GM23338 (cell line): Measurements from ENCODE around the gene PITRM1. TPM values are rescaled to one million over a fixed set of nuclear protein-coding genes. Genes with fewer than 3 reads are reported as not detected.
"Not testable (repeated sequence)": the region's sequence is repeated elsewhere in the genome, so short reads cannot be mapped to it uniquely, and the experiment has no call there.

Source experiments
- ATAC-seq: fragments of 200-7000 bp; cut with Tn5 transposase; 3 replicates; pipeline ENCODE4 v1.9.1; 2020
- DNase-seq: peaks from one replicate; pipeline ENCODE4 v3.0.0-alpha.2; 2015; ENCODE audit warnings: low spot score
- H2AFZ ChIP-seq: fragments of 200-600 bp; sonication (generic); 2 replicates; pipeline ENCODE4 v1.8.0; 2016; ENCODE audit warnings: antibody characterized with exemption, mild to moderate bottlenecking, moderate library complexity
- H3F3A ChIP-seq: fragments of 200-600 bp; sonication (generic); replicated peaks from 2 replicates; pipeline ENCODE4 v1.8.0; 2017; ENCODE audit warnings: antibody characterized with exemption, mixed run types, low read depth
- H3K27ac ChIP-seq: fragments of 200-600 bp; sonication (generic); 2 replicates; pipeline ENCODE4 v1.6.1; 2016; ENCODE audit warnings: low read depth
- H3K27me3 ChIP-seq: fragments of 200-600 bp; sonication (generic); 2 replicates; pipeline ENCODE4 v1.8.0; 2016; ENCODE audit warnings: mild to moderate bottlenecking, mixed run types, moderate library complexity; ENCODE audit not compliant: insufficient read depth
- H3K36me3 ChIP-seq: fragments of 200-600 bp; sonication (generic); 2 replicates; pipeline ENCODE4 v1.8.0; 2016; ENCODE audit warnings: mild to moderate bottlenecking; ENCODE audit not compliant: insufficient read depth
- H3K4me1 ChIP-seq: fragments of 200-600 bp; sonication (generic); 2 replicates; pipeline ENCODE4 v1.8.0; 2016; ENCODE audit warnings: mild to moderate bottlenecking, moderate library complexity; ENCODE audit not compliant: insufficient read depth
- H3K4me2 ChIP-seq: fragments of 200-600 bp; sonication (generic); 2 replicates; pipeline ENCODE4 v1.7.1; 2017; ENCODE audit warnings: mixed run types
- H3K4me3 ChIP-seq: fragments of 200-600 bp; sonication (generic); 2 replicates; pipeline ENCODE4 v1.6.1; 2016; ENCODE audit warnings: mixed run types
- H3K79me2 ChIP-seq: fragments of 200-600 bp; sonication (generic); replicated peaks from 2 replicates; pipeline ENCODE4 v1.8.0; 2017; ENCODE audit warnings: mild to moderate bottlenecking; ENCODE audit not compliant: insufficient read depth
- H3K9me2 ChIP-seq: fragments of 200-600 bp; sonication (generic); 2 replicates; pipeline ENCODE4 v1.8.0; 2017; ENCODE audit not compliant: insufficient read depth
- H4K20me1 ChIP-seq: fragments of 200-600 bp; sonication (generic); replicated peaks from 2 replicates; pipeline ENCODE4 v1.8.0; 2017; ENCODE audit warnings: mild to moderate bottlenecking; ENCODE audit not compliant: insufficient read depth
- H3K27ac Mint-ChIP-seq: 2 replicates; pipeline ENCODE4 v1.8.0; 2020; ENCODE audit warnings: inconsistent platforms, mild to moderate bottlenecking, moderate library complexity, mixed read lengths
- H3K27me3 Mint-ChIP-seq: 3 replicates; pipeline ENCODE4 v1.8.0; 2022; ENCODE audit warnings: low read depth, mild to moderate bottlenecking, moderate library complexity, mixed read lengths, inconsistent platforms; ENCODE audit not compliant: insufficient read depth, poor library complexity
- H3K36me3 Mint-ChIP-seq: 3 replicates; pipeline ENCODE4 v1.8.0; 2021; ENCODE audit warnings: low read depth, mild to moderate bottlenecking, inconsistent platforms, moderate library complexity, mixed read lengths
- H3K4me1 Mint-ChIP-seq: 3 replicates; pipeline ENCODE4 v1.8.0; 2020; ENCODE audit warnings: mild to moderate bottlenecking, inconsistent platforms, mixed read lengths
- H3K4me3 Mint-ChIP-seq: 3 replicates; pipeline ENCODE4 v1.8.0; 2021; ENCODE audit warnings: moderate library complexity, mild to moderate bottlenecking, inconsistent platforms, mixed read lengths
- H3K9me3 Mint-ChIP-seq: 3 replicates; pipeline ENCODE4 v1.8.0; 2020; ENCODE audit warnings: moderate library complexity, mild to moderate bottlenecking, inconsistent platforms, mixed read lengths
- CREB1 ChIP-seq: fragments of 250-450 bp; sonication (Bioruptor Pico); IDR thresholded peaks from 2 replicates; pipeline ENCODE4 v1.5.0; 2020; ENCODE audit warnings: low read depth, mild to moderate bottlenecking, moderate library complexity
- ETS1 ChIP-seq: IDR thresholded peaks from 2 replicates; pipeline ENCODE4 v1.6.1; 2016; ENCODE audit warnings: antibody characterized with exemption
- EZH2 ChIP-seq: fragments of 200-600 bp; sonication (generic); IDR thresholded peaks from one replicate; pipeline ENCODE4 v1.8.0; 2017; ENCODE audit warnings: antibody characterized with exemption, mild to moderate bottlenecking, low read depth; ENCODE audit not compliant: unreplicated experiment
- EZH2phosphoT487 ChIP-seq: fragments of 200-600 bp; sonication (generic); IDR thresholded peaks from one replicate; pipeline ENCODE4 v1.8.1; 2018; ENCODE audit warnings: antibody characterized with exemption; ENCODE audit not compliant: unreplicated experiment
- JUNB ChIP-seq: IDR thresholded peaks from one replicate; pipeline ENCODE4 v1.6.1; 2016; ENCODE audit warnings: antibody characterized with exemption; ENCODE audit not compliant: unreplicated experiment
- NANOG ChIP-seq: IDR thresholded peaks from 2 replicates; pipeline ENCODE4 v1.6.1; 2016; ENCODE audit warnings: antibody characterized with exemption, borderline replicate concordance
- POLR2AphosphoS5 ChIP-seq: IDR thresholded peaks from 2 replicates; pipeline ENCODE4 v1.6.1; 2016; ENCODE audit warnings: antibody characterized with exemption, low read depth
- REST ChIP-seq: IDR thresholded peaks from one replicate; pipeline ENCODE4 v1.6.1; 2018; ENCODE audit warnings: antibody characterized with exemption; ENCODE audit not compliant: unreplicated experiment
- STAT1 ChIP-seq: IDR thresholded peaks from one replicate; pipeline ENCODE4 v1.6.1; 2016; ENCODE audit warnings: antibody characterized with exemption; ENCODE audit not compliant: unreplicated experiment
- ZNF114 ChIP-seq: fragments of 250-450 bp; sonication (Bioruptor Pico); IDR thresholded peaks from 2 replicates; pipeline ENCODE4 v1.5.0; 2020; ENCODE audit warnings: mild to moderate bottlenecking, moderate library complexity
- ZNF331 ChIP-seq: fragments of 250-450 bp; sonication (Bioruptor Pico); IDR thresholded peaks from 2 replicates; pipeline ENCODE4 v1.5.0; 2020; ENCODE audit warnings: low read depth, mild to moderate bottlenecking, moderate library complexity
- ZNF462 ChIP-seq: fragments of 250-450 bp; sonication (Bioruptor Pico); IDR thresholded peaks from 2 replicates; pipeline ENCODE4 v1.5.0; 2020; ENCODE audit warnings: mild to moderate bottlenecking, moderate library complexity
- polyA plus RNA-seq: library from polyadenylated mRNA; unstranded; fragments of >200 nt; fragmentation: Nextera tagmentation; extraction: Ambion mirVana; gene quantifications from 2 replicates; pipeline ENCODE4 v1.2.1, GENCODE V29; 2016
- total RNA-seq: library from RNA; depleted of rRNA; stranded (reverse); fragments of >200 nt; shearing (Covaris generic); gene quantifications from 2 replicates; pipeline ENCODE4 v1.2.3, GENCODE V29; 2014

PITRM1 gene
- total and polyA plus RNA-seq, 2 experiments from 2014 or later, result 29.0 to 33.0 TPM

- not testable (repeated sequence) for H3K27me3 ChIP-seq, H3K79me2 ChIP-seq, ATAC-seq, H2AFZ ChIP-seq, H3F3A ChIP-seq, DNase-seq, H3K4me2 ChIP-seq, H3K4me3 ChIP-seq, H3K27ac Mint-ChIP-seq, H3K36me3 Mint-ChIP-seq, H3K4me1 ChIP-seq, H3K4me3 Mint-ChIP-seq, H3K9me3 Mint-ChIP-seq, H3K36me3 ChIP-seq, H4K20me1 ChIP-seq, H3K9me2 ChIP-seq, H3K27me3 Mint-ChIP-seq, H3K27ac ChIP-seq
- peaks cover 13% of the 10 kb centered on the region; the same call in 2 of the 3 replicates for H3K4me1 Mint-ChIP-seq
These were observed 14.6 kb upstream of the PITRM1 start for GRCh38 chr10:3187229-3187628.

GRCh38 chr10:3186368-3186767, 13.8 kb upstream of the PITRM1 start:
- no peak for DNase-seq
- no peak for TF ChIP-seq CREB1 (CRISPR knock-in tag)
- no peak for TF ChIP-seq STAT1
- TF ChIP-seq JUNB, result no peak
- TF ChIP-seq EZH2phosphoT487, result no peak
- no peak for TF ChIP-seq NANOG
- TF ChIP-seq REST, result no peak
- TF ChIP-seq POLR2AphosphoS5, result no peak
- TF ChIP-seq EZH2, result no peak
- no peak for TF ChIP-seq ETS1
- no peak for TF ChIP-seq ZNF114 (CRISPR knock-in tag)
- TF ChIP-seq ZNF462, result no peak
- TF ChIP-seq ZNF331 (CRISPR knock-in tag), result no peak

More at GRCh38 chr10:3186368-3186767, 13.8 kb upstream of the PITRM1 start:
- Mint-ChIP-seq H3K36me3 (0 out of 3 replicates have a peak, but pooled peaks cover 3% of the 10 kb centered on the region), H3K4me3 (no peak overlapping the region), H3K27ac (no peak overlapping the region), H3K9me3 (peaks cover 5% of the 10 kb centered on the region; the same call in 2 of the 3 replicates), H3K4me1 (peaks cover 13% of the 10 kb centered on the region; the same call in 2 of the 3 replicates), H3K27me3 (peaks cover 4% of the 10 kb centered on the region)
- Histone ChIP-seq H3K27ac (no peak overlapping the region), H2AFZ (no peak overlapping the region), H3K9me2 (no peaks in the 10 kb centered on the region), H3K27me3 (no peaks in the 10 kb centered on the region), H3K4me2 (no peak overlapping the region), H3K36me3 (no peaks in the 10 kb centered on the region), H3K4me3 (no peak overlapping the region), H3F3A (no peaks in the 10 kb centered on the region), H4K20me1 (no peaks in the 10 kb centered on the region), H3K79me2 (no peaks in the 10 kb centered on the region), H3K4me1 (peaks cover 9% of the 10 kb centered on the region; the same call in 1 of the 2 replicates)
- no peak for ATAC-seq
